Measurements from ENCODE around the gene SSH2.

DNA sequence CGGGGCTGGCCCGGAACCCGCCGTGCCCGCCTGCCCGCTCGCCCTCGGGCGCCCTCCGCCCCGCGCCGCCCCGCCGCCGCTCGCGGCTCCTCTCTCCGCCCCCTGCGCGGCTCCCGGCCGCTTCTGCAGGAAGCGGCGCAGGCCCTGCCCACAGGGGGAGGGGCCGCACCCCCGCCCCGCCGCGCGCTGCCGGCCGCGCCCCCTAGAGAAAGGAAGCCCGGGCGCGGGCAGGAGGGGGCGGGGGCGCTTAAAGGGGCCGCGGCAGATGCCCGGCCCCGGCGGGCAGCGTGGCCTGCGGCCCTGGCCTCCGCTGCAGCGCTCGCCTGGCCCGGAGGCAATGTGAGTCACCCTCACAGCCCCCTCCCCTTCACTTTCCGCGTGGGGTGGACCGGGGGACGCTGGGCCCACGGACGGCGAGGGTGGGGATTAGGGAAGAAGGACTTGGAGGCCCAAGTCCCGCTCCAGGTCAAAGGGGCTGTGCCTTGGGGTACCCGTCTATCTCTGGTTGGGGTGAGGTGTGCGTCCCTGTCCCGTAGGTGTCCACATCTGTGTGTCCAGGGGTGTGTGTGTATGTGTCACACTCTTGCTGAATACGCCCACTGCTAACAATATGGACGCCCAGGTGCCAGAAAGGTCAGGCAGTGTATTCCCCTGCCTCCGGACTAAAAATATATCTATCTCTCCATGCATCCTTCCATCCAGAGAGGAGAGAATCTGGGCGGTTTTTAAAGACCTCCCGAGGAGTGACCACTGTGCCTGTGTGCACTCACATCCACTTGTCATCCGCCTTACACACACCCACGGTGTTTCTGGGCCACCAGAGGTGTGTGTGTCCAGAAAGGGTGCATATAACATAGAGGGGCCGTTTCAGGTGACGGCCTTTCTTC is 340.3 kb downstream of the SSH2 start, which contains the start of gene GIT1:
- TF ChIP-seq ZNF157 (tag by site-specific recombination; IDR thresholded peaks at IDR 0.05) = no peak
- TF ChIP-seq ZNF121 (tag by site-specific recombination; IDR thresholded peaks at IDR 0.05) = no peak
- no peak for TF ChIP-seq ZFP3 (tag by site-specific recombination; IDR thresholded peaks at IDR 0.05; ENCODE audit: low read depth)
- TF ChIP-seq ZSCAN16 (tag by site-specific recombination; IDR thresholded peaks at IDR 0.05) = no peak
- TF ChIP-seq HOXA7 (CRISPR knock-in tag; IDR thresholded peaks at IDR 0.05; ENCODE audit: borderline replicate concordance) = no peak
- TF ChIP-seq, protein P1, sequence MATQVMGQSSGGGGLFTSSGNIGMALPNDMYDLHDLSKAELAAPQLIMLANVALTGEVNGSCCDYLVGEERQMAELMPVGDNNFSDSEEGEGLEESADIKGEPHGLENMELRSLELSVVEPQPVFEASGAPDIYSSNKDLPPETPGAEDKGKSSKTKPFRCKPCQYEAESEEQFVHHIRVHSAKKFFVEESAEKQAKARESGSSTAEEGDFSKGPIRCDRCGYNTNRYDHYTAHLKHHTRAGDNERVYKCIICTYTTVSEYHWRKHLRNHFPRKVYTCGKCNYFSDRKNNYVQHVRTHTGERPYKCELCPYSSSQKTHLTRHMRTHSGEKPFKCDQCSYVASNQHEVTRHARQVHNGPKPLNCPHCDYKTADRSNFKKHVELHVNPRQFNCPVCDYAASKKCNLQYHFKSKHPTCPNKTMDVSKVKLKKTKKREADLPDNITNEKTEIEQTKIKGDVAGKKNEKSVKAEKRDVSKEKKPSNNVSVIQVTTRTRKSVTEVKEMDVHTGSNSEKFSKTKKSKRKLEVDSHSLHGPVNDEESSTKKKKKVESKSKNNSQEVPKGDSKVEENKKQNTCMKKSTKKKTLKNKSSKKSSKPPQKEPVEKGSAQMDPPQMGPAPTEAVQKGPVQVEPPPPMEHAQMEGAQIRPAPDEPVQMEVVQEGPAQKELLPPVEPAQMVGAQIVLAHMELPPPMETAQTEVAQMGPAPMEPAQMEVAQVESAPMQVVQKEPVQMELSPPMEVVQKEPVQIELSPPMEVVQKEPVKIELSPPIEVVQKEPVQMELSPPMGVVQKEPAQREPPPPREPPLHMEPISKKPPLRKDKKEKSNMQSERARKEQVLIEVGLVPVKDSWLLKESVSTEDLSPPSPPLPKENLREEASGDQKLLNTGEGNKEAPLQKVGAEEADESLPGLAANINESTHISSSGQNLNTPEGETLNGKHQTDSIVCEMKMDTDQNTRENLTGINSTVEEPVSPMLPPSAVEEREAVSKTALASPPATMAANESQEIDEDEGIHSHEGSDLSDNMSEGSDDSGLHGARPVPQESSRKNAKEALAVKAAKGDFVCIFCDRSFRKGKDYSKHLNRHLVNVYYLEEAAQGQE (tag by site-specific recombination; IDR thresholded peaks at IDR 0.05) = no peak; the same call in 1 of the 2 replicates
- TF ChIP-seq, protein P2, sequence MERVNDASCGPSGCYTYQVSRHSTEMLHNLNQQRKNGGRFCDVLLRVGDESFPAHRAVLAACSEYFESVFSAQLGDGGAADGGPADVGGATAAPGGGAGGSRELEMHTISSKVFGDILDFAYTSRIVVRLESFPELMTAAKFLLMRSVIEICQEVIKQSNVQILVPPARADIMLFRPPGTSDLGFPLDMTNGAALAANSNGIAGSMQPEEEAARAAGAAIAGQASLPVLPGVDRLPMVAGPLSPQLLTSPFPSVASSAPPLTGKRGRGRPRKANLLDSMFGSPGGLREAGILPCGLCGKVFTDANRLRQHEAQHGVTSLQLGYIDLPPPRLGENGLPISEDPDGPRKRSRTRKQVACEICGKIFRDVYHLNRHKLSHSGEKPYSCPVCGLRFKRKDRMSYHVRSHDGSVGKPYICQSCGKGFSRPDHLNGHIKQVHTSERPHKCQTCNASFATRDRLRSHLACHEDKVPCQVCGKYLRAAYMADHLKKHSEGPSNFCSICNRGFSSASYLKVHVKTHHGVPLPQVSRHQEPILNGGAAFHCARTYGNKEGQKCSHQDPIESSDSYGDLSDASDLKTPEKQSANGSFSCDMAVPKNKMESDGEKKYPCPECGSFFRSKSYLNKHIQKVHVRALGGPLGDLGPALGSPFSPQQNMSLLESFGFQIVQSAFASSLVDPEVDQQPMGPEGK (tag by site-specific recombination; IDR thresholded peaks at IDR 0.05) = peak; percentile 21
- TF ChIP-seq ZNF366 (tag by site-specific recombination; conservative IDR thresholded peaks at IDR 0.05) = peak; percentile 67
- TF ChIP-seq, protein P3, sequence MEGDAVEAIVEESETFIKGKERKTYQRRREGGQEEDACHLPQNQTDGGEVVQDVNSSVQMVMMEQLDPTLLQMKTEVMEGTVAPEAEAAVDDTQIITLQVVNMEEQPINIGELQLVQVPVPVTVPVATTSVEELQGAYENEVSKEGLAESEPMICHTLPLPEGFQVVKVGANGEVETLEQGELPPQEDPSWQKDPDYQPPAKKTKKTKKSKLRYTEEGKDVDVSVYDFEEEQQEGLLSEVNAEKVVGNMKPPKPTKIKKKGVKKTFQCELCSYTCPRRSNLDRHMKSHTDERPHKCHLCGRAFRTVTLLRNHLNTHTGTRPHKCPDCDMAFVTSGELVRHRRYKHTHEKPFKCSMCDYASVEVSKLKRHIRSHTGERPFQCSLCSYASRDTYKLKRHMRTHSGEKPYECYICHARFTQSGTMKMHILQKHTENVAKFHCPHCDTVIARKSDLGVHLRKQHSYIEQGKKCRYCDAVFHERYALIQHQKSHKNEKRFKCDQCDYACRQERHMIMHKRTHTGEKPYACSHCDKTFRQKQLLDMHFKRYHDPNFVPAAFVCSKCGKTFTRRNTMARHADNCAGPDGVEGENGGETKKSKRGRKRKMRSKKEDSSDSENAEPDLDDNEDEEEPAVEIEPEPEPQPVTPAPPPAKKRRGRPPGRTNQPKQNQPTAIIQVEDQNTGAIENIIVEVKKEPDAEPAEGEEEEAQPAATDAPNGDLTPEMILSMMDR (tag by site-specific recombination; IDR thresholded peaks at IDR 0.05) = no peak
- TF ChIP-seq GLIS2 (tag by site-specific recombination; IDR thresholded peaks at IDR 0.05) = no peak
- no peak for TF ChIP-seq ZNF174 (tag by site-specific recombination; IDR thresholded peaks at IDR 0.05)
- TF ChIP-seq, protein P4, sequence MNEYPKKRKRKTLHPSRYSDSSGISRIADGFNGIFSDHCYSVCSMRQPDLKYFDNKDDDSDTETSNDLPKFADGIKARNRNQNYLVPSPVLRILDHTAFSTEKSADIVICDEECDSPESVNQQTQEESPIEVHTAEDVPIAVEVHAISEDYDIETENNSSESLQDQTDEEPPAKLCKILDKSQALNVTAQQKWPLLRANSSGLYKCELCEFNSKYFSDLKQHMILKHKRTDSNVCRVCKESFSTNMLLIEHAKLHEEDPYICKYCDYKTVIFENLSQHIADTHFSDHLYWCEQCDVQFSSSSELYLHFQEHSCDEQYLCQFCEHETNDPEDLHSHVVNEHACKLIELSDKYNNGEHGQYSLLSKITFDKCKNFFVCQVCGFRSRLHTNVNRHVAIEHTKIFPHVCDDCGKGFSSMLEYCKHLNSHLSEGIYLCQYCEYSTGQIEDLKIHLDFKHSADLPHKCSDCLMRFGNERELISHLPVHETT (tag by site-specific recombination; IDR thresholded peaks at IDR 0.05) = no peak
- no peak for TF ChIP-seq ZNF433 (tag by site-specific recombination; IDR thresholded peaks at IDR 0.05; ENCODE audit: low read depth)

Data from HEK293 (cell line).